ENCODE data around the gene SYNGR2.

Gene SYNGR2

GRCh38 chr17:78185981-78186691, 17.8 kb downstream of the SYNGR2 start:
- Mint-ChIP-seq H3K4me1 (ENCODE audit: low read depth) (peaks cover 32% of the 10 kb centered on the region), H3K9me3 (no peaks in the 10 kb centered on the region), H3K27me3 (no peaks in the 10 kb centered on the region), H3K36me3 (ENCODE audit: low read depth) (peaks cover 32% of the 10 kb centered on the region), H3K4me3 (peak overlapping the region; percentile 97), H3K27ac (peak overlapping the region; percentile 83)

GRCh38 chr17:78186692-78187595, 18.6 kb downstream of the SYNGR2 start, which contains the start of the genes AFMID and TK1:
TSS of gene AFMID (plus strand) at chr17:78187362. CDS start at chr17:78187371, 9 bp downstream.
TSS of gene TK1 (minus strand) at chr17:78187052. CDS start at chr17:78186994, 58 bp downstream.
- Mint-ChIP-seq H3K4me3 (peak within 1 kb of the TSS; percentile 97), H3K27me3 (no peaks in the 10 kb centered on the region), H3K4me1 (ENCODE audit: low read depth) (peaks cover 32% of the 10 kb centered on the region), H3K36me3 (ENCODE audit: low read depth) (peaks cover 27% of the 10 kb centered on the region), H3K9me3 (no peaks in the 10 kb centered on the region), H3K27ac (peak within 1 kb of the TSS; percentile 84)

- H3K36me3 Mint-ChIP-seq (ENCODE audit: low read depth): peaks cover 18% of the 10 kb centered on the region
- H3K4me1 Mint-ChIP-seq (ENCODE audit: low read depth): peaks cover 5% of the 10 kb centered on the region
- H3K27ac Mint-ChIP-seq: no peak overlapping the region
- H3K9me3 Mint-ChIP-seq: no peaks in the 10 kb centered on the region
- H3K27me3 Mint-ChIP-seq: no peaks in the 10 kb centered on the region
- no peak overlapping the region for H3K4me3 Mint-ChIP-seq
Measured at GRCh38 chr17:78196716-78197115, 28.3 kb downstream of the SYNGR2 start.

GRCh38 chr17:78197147-78197832, 28.9 kb downstream of the SYNGR2 start:
- peaks cover 18% of the 10 kb centered on the region for H3K36me3 Mint-ChIP-seq (ENCODE audit: low read depth)
- no peaks in the 10 kb centered on the region for H3K9me3 Mint-ChIP-seq
- H3K4me1 Mint-ChIP-seq (ENCODE audit: low read depth): peaks cover 5% of the 10 kb centered on the region
- no peak overlapping the region for H3K27ac Mint-ChIP-seq
- no peaks in the 10 kb centered on the region for H3K27me3 Mint-ChIP-seq
- no peak overlapping the region for H3K4me3 Mint-ChIP-seq

DNA sequence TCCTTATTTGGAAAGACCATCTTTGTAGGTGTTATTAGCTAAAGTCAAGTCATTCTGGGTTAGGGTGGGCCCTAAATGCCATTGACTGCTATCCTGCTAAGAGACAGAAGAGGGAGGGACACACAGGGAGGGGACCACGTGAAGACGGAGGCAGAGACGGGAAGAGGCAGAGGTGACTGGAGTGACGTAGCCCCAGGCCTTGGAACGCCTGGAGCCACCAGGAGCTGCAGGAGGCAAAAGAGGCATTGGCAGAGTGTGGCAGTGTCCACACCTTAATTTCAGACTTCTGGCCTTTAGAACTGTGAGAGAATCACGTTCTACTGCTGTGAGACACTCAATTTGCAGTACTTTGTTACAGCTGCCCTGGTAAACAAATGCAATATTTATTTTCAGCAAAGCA, 32.1 kb downstream of the SYNGR2 start:
- Mint-ChIP-seq H3K9me3 (no peaks in the 10 kb centered on the region), H3K27ac (no peak overlapping the region)

GRCh38 chr17:78202666-78203065, 34.3 kb downstream of the SYNGR2 start:
- H3K36me3 Mint-ChIP-seq (ENCODE audit: low read depth): peaks cover 6% of the 10 kb centered on the region
- peaks cover 5% of the 10 kb centered on the region for H3K4me1 Mint-ChIP-seq (ENCODE audit: low read depth)
- H3K27me3 Mint-ChIP-seq: no peaks in the 10 kb centered on the region
- H3K4me3 Mint-ChIP-seq: no peak overlapping the region
- H3K9me3 Mint-ChIP-seq: no peaks in the 10 kb centered on the region
- H3K27ac Mint-ChIP-seq: no peak overlapping the region

More for the DNA sequence above, 32.1 kb downstream of the SYNGR2 start:
- Mint-ChIP-seq H3K27me3 (no peaks in the 10 kb centered on the region), H3K4me3 (no peak overlapping the region), H3K36me3 (ENCODE audit: low read depth) (peaks cover 12% of the 10 kb centered on the region), H3K4me1 (ENCODE audit: low read depth) (peaks cover 5% of the 10 kb centered on the region)

DNA sequence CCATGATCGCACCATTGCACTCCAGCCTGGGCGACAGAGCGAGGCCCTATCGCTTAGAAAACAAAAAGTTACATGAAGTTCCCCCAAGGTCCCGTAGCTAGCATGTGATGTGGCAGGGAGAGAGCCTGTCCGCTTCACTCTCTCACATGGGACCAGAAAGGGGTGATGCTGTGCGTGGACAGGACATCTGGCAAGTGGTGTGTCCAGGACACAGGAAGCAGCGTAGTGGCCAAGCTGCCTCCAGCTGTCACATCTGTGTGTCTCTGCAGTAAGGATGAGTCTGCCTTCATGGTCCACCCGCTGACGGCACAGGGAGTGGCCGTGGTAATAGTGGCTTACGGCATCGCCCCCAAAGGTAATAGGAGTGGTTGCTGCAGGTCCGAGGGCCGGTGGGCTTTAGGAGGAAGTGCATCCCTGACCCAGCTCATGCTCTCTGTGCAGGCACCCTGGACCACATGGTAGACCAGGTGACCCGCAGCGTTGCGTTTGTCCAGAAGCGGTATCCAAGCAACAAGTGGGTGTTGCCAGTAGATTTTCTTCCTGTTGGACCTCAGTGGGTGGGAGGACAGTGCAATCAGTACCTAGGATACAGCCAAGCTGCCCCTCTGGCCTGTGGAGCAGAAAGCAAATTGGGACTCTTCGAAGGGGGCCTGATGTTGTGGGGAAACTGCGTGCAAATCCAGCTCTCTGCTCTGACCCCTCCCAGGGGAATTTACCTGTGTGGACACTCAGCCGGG, 36.2 kb downstream of the SYNGR2 start:
- no peaks in the 10 kb centered on the region for H3K9me3 Mint-ChIP-seq
- peaks cover 6% of the 10 kb centered on the region for H3K36me3 Mint-ChIP-seq (ENCODE audit: low read depth)
- no peak overlapping the region for H3K4me3 Mint-ChIP-seq
- no peaks in the 10 kb centered on the region for H3K4me1 Mint-ChIP-seq (ENCODE audit: low read depth)
- no peaks in the 10 kb centered on the region for H3K27me3 Mint-ChIP-seq
- no peak overlapping the region for H3K27ac Mint-ChIP-seq

GRCh38 chr17:78205124-78205775, 36.9 kb downstream of the SYNGR2 start:
- Mint-ChIP-seq H3K27me3 (no peaks in the 10 kb centered on the region), H3K36me3 (ENCODE audit: low read depth) (peaks cover 6% of the 10 kb centered on the region), H3K9me3 (no peaks in the 10 kb centered on the region), H3K4me1 (ENCODE audit: low read depth) (no peaks in the 10 kb centered on the region), H3K4me3 (no peak overlapping the region), H3K27ac (no peak overlapping the region)

- Mint-ChIP-seq H3K27me3 (no peaks in the 10 kb centered on the region), H3K9me3 (no peaks in the 10 kb centered on the region), H3K27ac (no peak overlapping the region), H3K4me3 (no peak overlapping the region), H3K4me1 (ENCODE audit: low read depth) (no peaks in the 10 kb centered on the region), H3K36me3 (ENCODE audit: low read depth) (peaks cover 6% of the 10 kb centered on the region)
Measured at GRCh38 chr17:78206298-78206697, 37.9 kb downstream of the SYNGR2 start.

- Mint-ChIP-seq H3K4me1 (ENCODE audit: low read depth) (no peaks in the 10 kb centered on the region), H3K4me3 (no peak overlapping the region), H3K27ac (no peak overlapping the region), H3K36me3 (ENCODE audit: low read depth) (peaks cover 6% of the 10 kb centered on the region), H3K27me3 (no peaks in the 10 kb centered on the region), H3K9me3 (no peaks in the 10 kb centered on the region)
Measured at GRCh38 chr17:78208486-78208885, 40.1 kb downstream of the SYNGR2 start.

DNA sequence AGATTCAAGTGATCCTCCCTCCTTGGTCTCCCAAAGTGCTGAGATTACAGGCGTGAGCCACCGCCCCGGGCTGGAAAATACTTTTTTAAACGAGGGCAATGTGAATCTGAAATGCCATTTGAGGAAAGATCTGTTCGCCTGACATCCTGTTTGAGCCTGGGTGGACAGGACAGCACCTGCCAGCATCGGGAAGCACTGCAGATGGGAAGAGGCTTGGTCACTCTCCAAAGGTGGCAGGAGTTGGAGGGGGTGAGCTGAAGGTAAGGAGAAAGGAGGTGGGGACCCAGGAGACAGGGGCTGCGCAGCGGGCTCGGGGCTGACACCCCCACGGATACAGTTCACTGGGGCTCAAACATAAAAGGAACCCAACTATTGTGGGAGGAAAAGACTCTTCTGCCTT, 41.7 kb downstream of the SYNGR2 start:
- peak overlapping the region; percentile 23 for H3K27ac Mint-ChIP-seq

GRCh38 chr17:78211032-78211431, 42.7 kb downstream of the SYNGR2 start:
- H3K9me3 Mint-ChIP-seq: no peaks in the 10 kb centered on the region
- H3K4me3 Mint-ChIP-seq: no peak overlapping the region
- H3K27ac Mint-ChIP-seq: no peak overlapping the region
- H3K36me3 Mint-ChIP-seq (ENCODE audit: low read depth): peaks cover 10% of the 10 kb centered on the region
- H3K27me3 Mint-ChIP-seq: no peaks in the 10 kb centered on the region
- peaks cover 6% of the 10 kb centered on the region for H3K4me1 Mint-ChIP-seq (ENCODE audit: low read depth)

More for the DNA sequence above, 41.7 kb downstream of the SYNGR2 start:
- Mint-ChIP-seq H3K4me3 (no peak overlapping the region), H3K36me3 (ENCODE audit: low read depth) (peaks cover 4% of the 10 kb centered on the region), H3K4me1 (ENCODE audit: low read depth) (no peaks in the 10 kb centered on the region), H3K27me3 (no peaks in the 10 kb centered on the region), H3K9me3 (no peaks in the 10 kb centered on the region)

GRCh38 chr17:78214016-78214705, 45.8 kb downstream of the SYNGR2 start, which contains the start of gene BIRC5:
TSS of gene BIRC5 (plus strand) at chr17:78214253. CDS start at chr17:78214317, 64 bp downstream.
- peaks cover 22% of the 10 kb centered on the region for H3K36me3 Mint-ChIP-seq (ENCODE audit: low read depth)
- peak within 1 kb of the TSS; percentile 87 for H3K27ac Mint-ChIP-seq
- peaks cover 6% of the 10 kb centered on the region for H3K4me1 Mint-ChIP-seq (ENCODE audit: low read depth)
- no peaks in the 10 kb centered on the region for H3K27me3 Mint-ChIP-seq
- peak within 1 kb of the TSS; percentile 94 for H3K4me3 Mint-ChIP-seq
- no peaks in the 10 kb centered on the region for H3K9me3 Mint-ChIP-seq

All from stimulated activated naive CD8-positive, alpha-beta T cell treated with anti-CD3 and anti-CD28 coated beads, Interleukin-15, Interleukin-2, amounts not matched to agents 100 ng/mL and 50 ng/mL, for 24 hours (primary cell).